Left lobe of liver (tissue), 2 donors: Measurements from ENCODE around the gene RTL5. TPM values are rescaled to one million over a fixed set of nuclear protein-coding genes. Genes with fewer than 3 reads are reported as not detected.
"Not testable (repeated sequence)": the region's sequence is repeated elsewhere in the genome, so short reads cannot be mapped to it uniquely, and the experiment has no call there.

Source experiments
- ATAC-seq: fragments of 200-7000 bp; cut with Tn5 transposase; one replicate; pipeline ENCODE4 v1.9.1; 2020; ENCODE audit warnings: mild to moderate bottlenecking, moderate library complexity
- DNase-seq: peaks from one replicate; pipeline ENCODE4 v3.0.0-alpha.2; 2020; ENCODE audit warnings: low spot score
- total RNA-seq: library from RNA; stranded (reverse); gene quantifications from one replicate; pipeline ENCODE4 v1.2.1, GENCODE V29; 2021
- donor health status: DM: no; HTN: no; CAD: no; lungs with moderate emphysema.
- donor health status: DM: no; HTN: yes; CAD: no.

RTL5 gene
- total RNA-seq: 3.1 TPM

DNA sequence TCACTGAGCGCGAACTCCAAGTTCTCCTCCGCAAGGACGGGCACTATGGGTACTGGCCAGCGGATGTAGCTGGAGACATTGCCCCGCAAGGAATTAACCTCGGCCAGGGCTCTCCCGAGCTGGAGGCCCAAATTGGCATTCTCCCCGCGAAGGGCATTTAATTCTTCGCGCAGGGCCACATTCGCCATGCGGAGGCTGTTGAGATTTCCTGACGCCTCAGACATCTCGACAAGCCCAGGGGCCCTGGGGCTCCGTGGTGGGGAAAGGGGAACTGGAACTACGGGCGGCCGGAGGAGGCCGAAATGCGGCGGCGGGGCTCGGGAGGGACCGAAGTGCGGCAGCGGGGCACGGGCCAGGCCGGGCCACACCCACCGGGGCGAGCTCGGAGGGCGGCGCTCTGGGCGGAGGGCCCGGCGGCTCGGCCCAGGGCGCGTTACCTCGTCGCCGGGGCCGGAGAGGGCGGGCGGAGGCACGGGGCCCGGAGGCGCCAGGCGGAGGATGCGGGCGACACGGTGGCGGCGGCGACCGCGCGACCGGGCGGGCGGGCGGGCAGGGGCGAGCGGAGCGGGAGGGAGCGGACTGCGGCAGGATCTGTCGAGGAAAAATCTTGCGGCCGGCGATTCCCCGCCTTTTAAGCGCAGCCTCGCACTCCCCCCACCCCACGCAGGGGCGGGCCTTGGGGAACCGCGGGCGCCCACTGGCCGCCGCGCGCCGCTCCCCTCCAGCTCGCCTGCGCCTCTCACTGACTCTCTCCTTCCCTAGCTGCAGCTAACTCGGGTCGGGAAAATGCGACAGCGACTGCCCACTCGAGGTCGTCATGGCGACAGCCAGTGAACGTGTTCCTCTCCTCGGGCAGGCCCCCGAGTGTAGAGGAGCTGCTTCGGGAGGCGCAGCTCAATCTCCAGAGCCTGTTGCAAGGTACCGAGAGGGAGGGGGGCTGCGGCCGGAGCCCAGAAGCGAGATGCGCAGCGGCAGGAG lies at the start of gene RTL5:
Gene RTL5 (minus strand): TSS at position 599 of the 978 bp plus-strand sequence.
- ATAC-seq (peak; percentile 88), DNase-seq (peak; percentile 77)

- DNase-seq: no peak
- ATAC-seq: no peak
Observed at GRCh38 chrX:72180539-72180938, 48.8 kb upstream of the RTL5 start.

GRCh38 chrX:72176981-72177380 lies 45.3 kb upstream of the RTL5 start:
- ATAC-seq (no peak), DNase-seq (no peak)

GRCh38 chrX:72176289-72176688 lies 44.6 kb upstream of the RTL5 start:
- DNase-seq, ATAC-seq: not testable (repeated sequence)

DNA sequence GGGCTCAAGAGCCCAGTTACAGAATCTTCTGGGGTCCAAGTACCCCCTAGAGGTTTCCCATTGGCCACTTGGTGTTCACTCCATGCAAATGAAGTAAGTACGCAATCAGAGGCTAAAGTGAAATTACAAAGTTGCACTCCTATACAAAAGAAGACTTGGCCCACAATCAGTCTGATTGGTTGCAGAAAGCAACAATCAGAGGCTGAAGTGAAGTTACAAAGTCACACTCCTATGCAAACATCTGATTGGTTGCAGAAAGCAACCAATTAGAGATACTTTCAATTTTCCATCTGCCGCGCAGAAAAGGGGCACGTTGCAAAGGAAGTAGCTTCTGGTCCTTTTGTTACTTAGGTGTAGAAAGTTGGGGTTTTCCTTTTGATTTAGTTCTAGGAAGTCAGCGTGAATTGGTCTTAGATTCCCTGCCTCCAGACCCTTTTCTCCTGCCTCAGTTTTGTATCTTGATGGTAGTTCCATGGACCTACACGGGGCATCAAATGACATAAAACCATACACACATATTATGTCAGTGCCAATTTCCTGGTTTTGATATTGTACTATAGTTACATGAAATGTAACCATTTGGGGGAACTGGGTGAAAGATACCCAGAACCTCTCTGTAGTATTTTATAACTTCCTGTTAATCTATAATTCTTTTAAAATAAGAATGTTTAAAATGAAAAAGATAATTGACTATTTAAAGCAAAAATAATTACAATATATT lies 37.5 kb upstream of the RTL5 start:
- no peak for DNase-seq
- ATAC-seq: no peak

- DNase-seq (no peak), ATAC-seq (no peak)
Observed at GRCh38 chrX:72165551-72165950, 33.8 kb upstream of the RTL5 start.

DNA sequence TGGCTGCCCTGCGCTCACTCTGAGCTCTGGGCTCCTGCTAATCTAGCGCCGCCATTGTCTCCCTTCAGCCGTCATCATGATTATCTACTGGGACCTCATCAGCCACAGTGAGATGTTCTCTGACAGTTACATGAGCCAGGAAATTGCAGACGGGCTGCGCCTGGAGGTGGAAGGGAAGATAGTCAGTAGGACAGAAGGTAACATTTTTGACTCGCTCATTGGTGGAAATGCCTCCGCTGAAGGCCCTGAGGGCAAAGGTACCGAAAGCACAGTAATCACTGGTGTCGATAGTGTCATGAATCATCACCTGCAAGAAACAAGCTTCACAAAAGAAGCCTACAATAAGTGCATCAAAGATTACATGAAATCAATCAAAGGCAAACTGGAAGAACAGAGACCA lies 28.1 kb upstream of the RTL5 start:
- no peak for ATAC-seq

DNA sequence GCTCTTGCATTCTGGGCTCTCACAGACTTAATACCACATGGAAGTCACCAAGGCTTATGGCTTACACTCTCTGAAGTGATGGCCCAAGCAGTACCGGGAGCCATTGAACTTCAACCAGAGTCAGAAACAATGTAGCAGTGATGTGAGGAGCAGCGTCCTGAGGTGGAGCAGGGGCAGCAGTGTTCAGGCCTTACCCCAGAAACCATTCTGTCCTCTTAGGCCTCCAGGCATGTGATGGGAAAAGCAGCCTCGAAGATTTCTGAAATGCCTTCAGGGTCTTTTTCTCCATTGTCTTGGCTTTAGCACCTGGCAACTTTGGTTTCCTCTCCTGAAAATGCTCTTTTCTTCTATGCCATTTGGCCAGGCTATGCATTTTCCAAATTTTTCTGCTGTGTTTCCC lies 27.1 kb upstream of the RTL5 start:
- ATAC-seq (no peak), DNase-seq (no peak)

More for the DNA sequence above, 28.1 kb upstream of the RTL5 start:
- DNase-seq: no peak

- ATAC-seq (no peak), DNase-seq (no peak)
Observed at GRCh38 chrX:72146527-72146926, 14.8 kb upstream of the RTL5 start.

- DNase-seq (no peak), ATAC-seq (no peak)
Observed at GRCh38 chrX:72145181-72145580, 13.5 kb upstream of the RTL5 start.

DNA sequence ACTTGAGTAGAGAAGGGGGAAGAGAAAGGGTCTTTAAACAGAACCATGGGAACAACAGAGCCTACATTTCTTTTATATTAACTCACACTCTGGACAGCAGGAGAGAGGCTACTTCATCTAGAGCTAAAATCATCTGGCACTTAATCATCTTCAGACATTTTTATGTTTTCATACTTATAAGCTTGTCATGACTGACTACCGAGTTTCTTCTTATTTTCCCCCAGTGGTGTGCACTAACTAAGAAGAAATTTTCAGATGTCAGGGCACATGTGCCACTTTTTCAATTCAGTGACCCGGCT lies 11.8 kb upstream of the RTL5 start:
- ATAC-seq: no peak
- no peak for DNase-seq

- no peak for ATAC-seq
- DNase-seq: no peak
Observed at GRCh38 chrX:72142794-72143608, 11.3 kb upstream of the RTL5 start.

DNA sequence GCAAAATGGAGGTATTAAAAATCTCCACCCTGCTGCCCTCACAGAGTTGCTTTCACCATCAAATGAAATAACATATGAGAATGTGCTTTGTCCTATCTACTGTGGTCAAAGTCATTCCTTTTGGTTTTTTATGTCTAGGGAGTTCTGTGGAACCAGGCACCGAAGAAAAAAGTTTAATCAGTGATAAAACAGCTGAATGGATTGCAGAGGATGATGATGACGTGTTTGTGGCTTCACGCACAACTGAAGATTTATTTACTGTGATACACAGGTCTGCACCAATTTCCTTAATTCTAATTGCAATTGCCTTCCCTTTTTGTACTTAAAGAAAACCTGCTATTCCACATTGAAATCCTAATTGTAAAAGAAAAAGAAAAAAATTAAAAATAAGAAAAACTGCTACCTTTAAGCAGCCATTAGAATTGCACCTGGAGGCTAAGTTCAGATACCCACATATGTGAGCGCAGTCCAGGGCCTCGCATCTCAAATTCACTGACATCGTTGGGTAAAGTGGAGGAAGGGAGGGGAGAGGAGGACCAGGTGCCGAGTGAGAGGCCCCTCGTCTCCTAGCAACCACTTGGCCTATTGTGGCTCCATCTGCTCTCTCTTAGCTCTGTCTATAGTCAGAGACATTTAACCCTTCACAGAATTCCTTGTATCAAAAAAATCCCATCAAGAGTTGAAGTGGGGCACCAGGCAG lies 10.5 kb upstream of the RTL5 start:
- ATAC-seq: no peak
- no peak for DNase-seq

DNA sequence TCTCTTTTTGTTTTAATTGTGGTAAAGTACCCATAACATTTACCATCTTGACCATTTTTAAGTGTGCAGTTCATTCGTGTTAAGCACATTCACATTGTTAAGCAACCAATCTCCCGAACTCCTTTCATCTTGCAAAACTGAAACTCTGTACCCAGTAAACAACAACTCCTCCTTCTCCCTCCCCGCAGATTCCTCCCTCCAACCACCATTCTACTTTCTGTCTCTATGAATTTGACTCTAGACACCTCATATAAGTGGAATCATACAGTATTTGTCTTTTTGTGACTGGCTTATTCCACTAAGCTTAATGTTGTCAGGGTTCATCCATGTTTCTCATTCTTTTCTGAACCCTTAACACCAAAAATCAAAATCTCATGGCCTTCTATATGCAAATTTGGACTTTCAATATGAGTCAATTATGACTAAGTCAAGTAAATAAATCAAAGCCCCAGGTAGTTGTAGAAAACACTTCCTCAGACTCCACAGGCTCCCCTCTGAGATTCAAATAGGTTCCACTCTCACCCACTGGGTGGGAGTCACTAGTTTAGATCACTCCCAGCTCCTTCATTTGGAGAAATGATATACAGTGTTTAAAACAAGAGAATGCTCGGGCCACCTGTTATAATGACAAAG lies 9.8 kb upstream of the RTL5 start:
- DNase-seq (no peak), ATAC-seq (no peak)

- ATAC-seq (no peak), DNase-seq (no peak)
Observed at GRCh38 chrX:72139538-72139937, 7.8 kb upstream of the RTL5 start.

DNA sequence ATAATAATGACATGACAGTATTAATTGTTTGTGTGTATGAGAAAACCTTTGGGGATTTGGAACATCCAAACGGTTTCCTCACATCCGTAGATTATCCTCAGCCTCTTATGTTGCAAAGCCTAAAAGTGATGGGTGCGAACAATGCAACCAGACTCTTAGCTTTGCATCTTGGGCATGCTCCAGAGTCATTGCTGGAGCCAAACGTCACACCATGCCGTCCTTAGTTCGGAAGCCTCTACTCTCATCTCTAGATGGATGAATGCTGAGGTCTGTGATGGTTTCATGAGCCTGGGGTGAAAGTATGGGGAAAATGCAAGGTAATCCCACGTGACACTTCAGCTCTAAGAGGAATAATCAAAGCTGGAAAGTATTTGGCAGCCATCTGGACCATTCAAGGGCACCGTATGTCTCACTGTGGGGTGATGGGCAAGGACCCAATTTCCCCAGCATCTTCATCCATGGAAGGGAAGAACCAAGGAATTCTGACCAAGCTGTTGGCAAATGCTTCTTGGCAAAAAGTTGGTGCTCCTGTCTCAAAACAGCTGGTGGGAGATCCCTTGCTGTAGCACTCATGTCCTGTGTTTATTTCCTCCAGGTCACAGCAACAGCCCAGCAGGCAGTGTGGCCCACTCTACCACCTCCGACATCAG lies 6.3 kb upstream of the RTL5 start:
- DNase-seq (no peak), ATAC-seq (no peak)

- DNase-seq (no peak), ATAC-seq (no peak)
Observed at GRCh38 chrX:72133851-72134546, 2.3 kb upstream of the RTL5 start.

GRCh38 chrX:72132456-72132855 lies 741 bp upstream of the RTL5 start:
- ATAC-seq (no peak), DNase-seq (no peak)

DNA sequence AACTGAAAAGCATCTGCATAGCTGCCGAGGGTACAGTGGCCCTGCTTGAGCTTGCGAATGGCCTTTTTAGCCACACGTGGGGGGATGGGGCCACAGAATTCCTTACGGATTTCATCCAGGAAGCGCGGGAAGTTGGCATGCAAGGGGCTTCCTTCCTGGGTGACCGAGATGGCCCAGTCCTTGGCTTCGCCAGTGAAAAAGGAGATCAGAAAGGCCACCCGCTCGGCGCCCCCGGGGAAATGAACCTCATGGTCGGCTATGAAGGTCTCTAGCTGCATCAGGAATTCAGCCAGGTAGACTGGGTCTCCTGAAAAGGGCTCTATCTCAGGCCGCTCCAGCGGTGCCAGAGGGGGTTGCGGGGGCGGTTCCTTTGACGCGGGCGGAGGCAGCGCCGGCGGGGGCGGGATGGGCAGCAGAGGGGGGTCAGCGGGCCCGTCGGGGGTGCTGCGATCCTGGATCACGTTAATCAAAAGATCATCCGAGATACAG lies 909 bp downstream of the RTL5 start:
- ATAC-seq (no peak), DNase-seq (no peak)
